CD4-positive, alpha-beta T cell (primary cell): ENCODE results near the gene MLXIPL. TPM values are rescaled to one million over a fixed set of nuclear protein-coding genes. Genes with fewer than 3 reads are reported as not detected.

Source experiments
- ATAC-seq: fragments of 200-7000 bp; cut with Tn5 transposase; one replicate; pipeline ENCODE4 v1.10.0; 2022; ENCODE audit warnings: mild to moderate bottlenecking; ENCODE audit not compliant: poor library complexity
- CTCF ChIA-PET: fragments of 350-600 bp; sonication (Branson Sonifier 250); formaldehyde crosslinking; loops from one replicate; lab custom pipeline; 2021; ENCODE audit warnings: antibody characterized with exemption, inconsistent platforms; lab: Charles Lee
- POLR2A ChIA-PET: fragments of 350-600 bp; sonication (Branson Sonifier 250); formaldehyde crosslinking; loops from one replicate; lab custom pipeline; 2021; ENCODE audit warnings: antibody characterized with exemption, inconsistent platforms; lab: Charles Lee
- DNase-seq, 14 experiments: peaks; one replicate each; pipeline ENCODE4 v3.0.0-alpha.2; 2013 to 2020; ENCODE audit warnings: mixed read lengths in 2 of 14
- H3K27ac ChIP-seq, 2 donors: one replicate each; pipeline versions ENCODE4 v1.5.1 to v1.7.0; 2013; ENCODE audit warnings: low read length in 2 of 2, low read depth in 1 of 2, mild to moderate bottlenecking in 1 of 2
- H3K27me3 ChIP-seq, 2 experiments: 1 replicate in 1 of 2; 2 replicates in 1 of 2; pipeline versions ENCODE4 v1.6.1 to v1.7.0; 2013; ENCODE audit warnings: low read length in 2 of 2, control low read depth in 1 of 2, mild to moderate bottlenecking in 1 of 2, moderate library complexity in 1 of 2; ENCODE audit not compliant: insufficient read depth in 2 of 2, control insufficient read depth in 1 of 2
- H3K36me3 ChIP-seq: one replicate; pipeline ENCODE4 v1.6.1; 2013; ENCODE audit warnings: low read length, control low read depth; ENCODE audit not compliant: insufficient read depth
- H3K4me1 ChIP-seq: one replicate; pipeline ENCODE4 v1.6.1; 2013; ENCODE audit warnings: low read length, control low read depth; ENCODE audit not compliant: insufficient read depth
- H3K4me3 ChIP-seq: one replicate; pipeline ENCODE4 v1.5.1; 2013; ENCODE audit warnings: mild to moderate bottlenecking, low read length, moderate library complexity
- H3K9me3 ChIP-seq, 2 experiments: 1 replicate in 1 of 2; 2 replicates in 1 of 2; pipeline versions ENCODE4 v1.6.1 to v1.7.0; 2013; ENCODE audit warnings: low read length in 2 of 2, mild to moderate bottlenecking in 2 of 2, control low read depth in 1 of 2, moderate library complexity in 1 of 2; ENCODE audit not compliant: control insufficient read depth in 1 of 2, insufficient read depth in 1 of 2
- H3K27ac Mint-ChIP-seq: one replicate; pipeline ENCODE4 v1.8.0; 2020; ENCODE audit warnings: mixed read lengths
- H3K27me3 Mint-ChIP-seq: one replicate; pipeline ENCODE4 v1.8.0; 2021; ENCODE audit warnings: mixed read lengths
- H3K36me3 Mint-ChIP-seq: one replicate; pipeline ENCODE4 v1.8.0; 2021; ENCODE audit warnings: low read depth, mixed read lengths
- H3K4me1 Mint-ChIP-seq: one replicate; pipeline ENCODE4 v1.8.0; 2021; ENCODE audit warnings: low read depth, mixed read lengths
- H3K4me3 Mint-ChIP-seq: one replicate; pipeline ENCODE4 v1.8.0; 2020; ENCODE audit warnings: mild to moderate bottlenecking, mixed read lengths
- H3K9me3 Mint-ChIP-seq: one replicate; pipeline ENCODE4 v1.8.0; 2020; ENCODE audit warnings: mixed read lengths
- CTCF ChIP-seq: fragments of 200-600 bp; IDR thresholded peaks from one replicate; pipeline ENCODE4 v1.8.0; 2022; ENCODE audit warnings: antibody characterized with exemption, mild to moderate bottlenecking
- intact Hi-C, 2 experiments: fragments of 100-400 bp; cut with DNase I in 1 of 2; cut with micrococcal nuclease in 1 of 2; formaldehyde crosslinking; loops; one replicate each; pipeline versions ENCODE4 v1.15.1 to v1.9.0; 2023 to 2025; cut with DNase I, micrococcal nuclease
- polyA plus RNA-seq, 2 donors: library from polyadenylated mRNA; unstranded; fragments of 120-200 nt; gene quantifications; one replicate each; pipeline ENCODE4 v1.2.1, GENCODE V29; 2013
- total RNA-seq, 174 experiments: library from RNA in 2 of 174; stranded (reverse) in 2 of 174; gene quantifications; one replicate each; pipeline ENCODE4 v1.2.3 and lab custom pipeline; 2021 to 2026

The MLXIPL gene
- not detected for total RNA-seq
- not detected for polyA plus RNA-seq (2013, experiment 1 of 2)
- 0.04 TPM for polyA plus RNA-seq (2013, experiment 2 of 2)
- total RNA-seq (lab: John Stamatoyannopoulos, UW) = 0 to 0.18 (median 0) reads per million in 172 experiments

GRCh38 chr7:73623798-73624668, at the start of gene MLXIPL:
Gene MLXIPL (minus strand): TSS chr7:73624522. CDS start chr7:73624492, 30 bp downstream.
- Mint-ChIP-seq H3K4me1 (peaks cover 13% of the 10 kb centered on the region), H3K36me3 (no peaks in the 10 kb centered on the region), H3K27me3 (peaks cover 65% of the 10 kb centered on the region), H3K4me3 (peak within 1 kb of the TSS; percentile 72), H3K9me3 (no peaks in the 10 kb centered on the region), H3K27ac (no peak within 1 kb of the TSS)
- Histone ChIP-seq H3K4me3 (peak within 1 kb of the TSS; percentile 10), H3K36me3 (no peaks in the 10 kb centered on the region), H3K9me3 (peaks cover 0 to 13% of the 10 kb centered on the region in 2 experiments), H3K27me3 (peaks cover 45 to 50% of the 10 kb centered on the region in 2 experiments), H3K27ac (no peak within 1 kb of the TSS), H3K4me1 (peaks cover 16% of the 10 kb centered on the region)
- POLR2A ChIA-PET = no interaction called here
- CTCF ChIA-PET = no interaction called here
- intact Hi-C loops = no loop called here
- ATAC-seq = peak; percentile 83
- DNase-seq = peak; percentile 13 to 75 (median 39)
- no peak for TF ChIP-seq CTCF

- Histone ChIP-seq H3K4me1 (peaks cover 14% of the 10 kb centered on the region), H3K27ac (no peak overlapping the region), H3K9me3 (peaks cover 0 to 4% of the 10 kb centered on the region in 2 experiments), H3K36me3 (no peaks in the 10 kb centered on the region), H3K4me3 (no peak overlapping the region), H3K27me3 (peaks cover 3 to 12% of the 10 kb centered on the region in 2 experiments)
- POLR2A ChIA-PET = no interaction called here
- DNase-seq (no peak), ATAC-seq (no peak)
- peaks cover 6% of the 10 kb centered on the region for H3K27me3 Mint-ChIP-seq
- CTCF ChIA-PET = no interaction called here
- intact Hi-C loops = no loop called here
- no peaks in the 10 kb centered on the region for H3K9me3 Mint-ChIP-seq
- peaks cover 5% of the 10 kb centered on the region for H3K4me1 Mint-ChIP-seq
- TF ChIP-seq CTCF = no peak
- no peak overlapping the region for H3K27ac Mint-ChIP-seq
- no peaks in the 10 kb centered on the region for H3K36me3 Mint-ChIP-seq
- H3K4me3 Mint-ChIP-seq = no peak overlapping the region
Measured at GRCh38 chr7:73671857-73672445, 47.6 kb upstream of the MLXIPL start.

GRCh38 chr7:73671322-73671661, 47.0 kb upstream of the MLXIPL start:
- no peaks in the 10 kb centered on the region for H3K36me3 Mint-ChIP-seq
- H3K9me3 Mint-ChIP-seq = no peaks in the 10 kb centered on the region
- H3K27ac ChIP-seq = no peak overlapping the region
- ChIA-PET POLR2A (no interaction called here), CTCF (no interaction called here)
- H3K27me3 Mint-ChIP-seq = peaks cover 6% of the 10 kb centered on the region
- H3K27me3 ChIP-seq = peaks cover 3 to 12% of the 10 kb centered on the region in 2 experiments
- DNase-seq (no peak), ATAC-seq (no peak)
- H3K4me3 ChIP-seq = no peak overlapping the region
- no peak overlapping the region for H3K27ac Mint-ChIP-seq
- intact Hi-C loops = no loop called here
- no peak for TF ChIP-seq CTCF
- H3K4me1 Mint-ChIP-seq = peaks cover 5% of the 10 kb centered on the region
- no peak overlapping the region for H3K4me3 Mint-ChIP-seq
- no peaks in the 10 kb centered on the region for H3K36me3 ChIP-seq
- peaks cover 0 to 4% of the 10 kb centered on the region in 2 experiments for H3K9me3 ChIP-seq
- H3K4me1 ChIP-seq = peaks cover 14% of the 10 kb centered on the region
